ENCODE results near the gene SIPA1L3. TPM values are rescaled to one million over a fixed set of nuclear protein-coding genes. Genes with fewer than 3 reads are reported as not detected.

Gene SIPA1L3
- total and polyA plus RNA-seq, 9 of the 15 experiments (the other 6 are each of a cell fraction or from before 2014, with no cell fraction given) = 0.01 to 6.1 (median 2.5) TPM

DNA sequence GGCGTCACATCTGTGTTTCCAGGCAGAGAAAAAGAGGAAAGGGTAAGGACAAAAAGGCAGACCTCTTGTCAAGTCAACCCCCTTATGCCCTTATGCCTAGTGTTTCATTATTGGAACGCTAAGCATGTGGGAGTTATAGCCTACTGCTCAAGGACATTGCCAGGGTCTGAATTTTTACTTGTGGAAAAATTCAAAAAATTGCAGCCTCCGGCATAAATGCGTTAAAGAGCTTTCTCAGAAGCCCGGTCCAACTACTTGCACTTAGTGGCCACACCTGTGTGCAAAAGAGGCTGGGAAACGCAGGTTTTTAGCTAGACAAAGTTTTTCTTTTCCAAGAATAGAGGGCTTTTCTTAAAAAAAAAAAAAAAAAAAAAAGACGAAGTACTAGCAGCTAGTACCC, 177.2 kb downstream of the SIPA1L3 start:
- CTCF ChIA-PET (ENCODE audit: low intra/inter-chr PET ratio) = no interaction called here
- Histone ChIP-seq H3K27ac (ENCODE audit: extremely low read depth, low read depth, low read length) (no peak overlapping the region), H3K9me3 (replicated peaks; ENCODE audit: control insufficient read depth, insufficient read depth, low read depth, low read length) (no peaks in the 10 kb centered on the region), H3K4me3 (no peak overlapping the region), H4K20me1 (replicated peaks; ENCODE audit: control insufficient read depth, insufficient read depth, low read length) (no peaks in the 10 kb centered on the region; the same call in 1 of the 2 replicates), H3K9ac (ENCODE audit: insufficient read depth in 1 of 2, low read depth in 2 of 2, low read length in 2 of 2) (no peak overlapping the region), H3K4me1 (replicated peaks in 1 of 2; ENCODE audit: control insufficient read depth in 2 of 2, insufficient read depth in 2 of 2, low read length in 2 of 2) (no peaks in the 10 kb centered on the region), H3K4me2 (ENCODE audit: insufficient read depth, low read length) (no peak overlapping the region), H3K36me3 (ENCODE audit: control insufficient read depth, insufficient read depth, low read length) (no peaks in the 10 kb centered on the region), H3K79me2 (ENCODE audit: control insufficient read depth, insufficient read depth, low read length) (no peaks in the 10 kb centered on the region), H2AFZ (ENCODE audit: low read depth, low read length) (no peak overlapping the region), H3K9me1 (ENCODE audit: control insufficient read depth, insufficient read depth, low read length) (no peaks in the 10 kb centered on the region), H3K27me3 (ENCODE audit: control insufficient read depth in 2 of 2, insufficient read depth in 2 of 2, low read length in 2 of 2) (no peaks in the 10 kb centered on the region)
- no peak for FAIRE-seq
- no TSS peak for BruUV-seq (replicated peaks)
- 56% methylated on average over 6 of the region's 7 CpGs for WGBS (ENCODE audit: insufficient coverage, low coverage, missing lambda C conversion rate)
- no peak for DNase-seq (ENCODE audit: extremely low read depth in 1 of 4, low spot score in 3 of 4)
- POLR2A ChIA-PET = interaction anchor here (0.5 to 0.6 kb wide), 2 partner anchors 19 to 130 kb away, joined by 3 read pairs; no protein-coding TSS in a partner anchor
- intact Hi-C loops (cut with micrococcal nuclease) (no loop called here), in situ Hi-C loops (cut with MboI) (no loop called here)
- no peak for ATAC-seq
- TF ChIP-seq TCF7L2 (IDR thresholded peaks at IDR 0.05; ENCODE audit: low read depth, low read length) = no peak
- TF ChIP-seq MEF2A (IDR thresholded peaks at IDR 0.05; ENCODE audit: control insufficient read depth, low read depth, low read length) = no peak
- TF ChIP-seq C11orf30 (IDR thresholded peaks at IDR 0.05; ENCODE audit: low read depth) = no peak
- TF ChIP-seq ILF3 (IDR thresholded peaks at IDR 0.05; ENCODE audit: borderline replicate concordance) = no peak
- no peak for TF ChIP-seq SIN3B (IDR thresholded peaks at IDR 0.05; ENCODE audit: low read depth)
- no peak for TF ChIP-seq FIP1L1 (IDR thresholded peaks at IDR 0.05; ENCODE audit: low read depth, low read length, poor library complexity, severe bottlenecking)
- TF ChIP-seq CHAMP1 (IDR thresholded peaks at IDR 0.05) = no peak
- no peak for TF ChIP-seq PRMT5 (CRISPR knock-in tag; IDR thresholded peaks at IDR 0.05)
- no peak for TF ChIP-seq ZBTB43 (CRISPR knock-in tag; IDR thresholded peaks at IDR 0.05)
- no peak for TF ChIP-seq ZNF584 (CRISPR knock-in tag; IDR thresholded peaks at IDR 0.05; ENCODE audit: low read depth)
- no peak for TF ChIP-seq STAT6 (CRISPR knock-in tag; IDR thresholded peaks at IDR 0.05)
- no peak for TF ChIP-seq MAFK (IDR thresholded peaks at IDR 0.05; ENCODE audit: low read length)
- no peak for TF ChIP-seq ZC3H11A (IDR thresholded peaks at IDR 0.05; ENCODE audit: low read depth, low read length)
- TF ChIP-seq MAZ (CRISPR knock-in tag; conservative IDR thresholded peaks at IDR 0.05 in 1 of 2, IDR thresholded peaks at IDR 0.05 in 1 of 2) = no peak
- no peak for TF ChIP-seq ZBTB5 (IDR thresholded peaks at IDR 0.05)

Data from K562 (cell line).